A549 (cell line): ENCODE measurements around the gene CTNNA3. TPM values are rescaled to one million over a fixed set of nuclear protein-coding genes. Genes with fewer than 3 reads are reported as not detected.

Source experiments
- ATAC-seq, 2 experiments: fragments of 200-7000 bp in 1 of 2; fragments of >200 bp in 1 of 2; cut with Nextera tagmentation in 1 of 2; cut with Tn5 transposase in 1 of 2; 3 replicates each; pipeline versions ENCODE4 v1.8.0 to v1.9.1; 2018 to 2020; ENCODE audit warnings: mild to moderate bottlenecking in 1 of 2, moderate library complexity in 1 of 2
- CTCF ChIA-PET: fragments of 300-600 bp; sonication (Branson Sonifier 250); formaldehyde crosslinking; extraction: SDS; loops from one replicate; lab custom pipeline; 2021; ENCODE audit warnings: antibody characterized with exemption, inconsistent platforms; lab: Yijun Ruan, JAX
- POLR2A ChIA-PET: fragments of 350-600 bp; formaldehyde crosslinking; extraction: SDS; loops from one replicate; lab custom pipeline; 2021; ENCODE audit warnings: antibody characterized with exemption, inconsistent platforms; lab: Yijun Ruan, JAX
- DNase-seq, 2 experiments: peaks; one replicate each; pipeline versions ENCODE4 v3.0.0 to v3.0.0-alpha.2; 2011 to 2016; ENCODE audit warnings: low read depth in 1 of 2, low spot score in 1 of 2
- FAIRE-seq: peaks from 2 replicates; lab custom pipeline; 2011; peaks lifted over from hg19 to GRCh38; lab: Jason Lieb, UNC
- H3K27ac ChIP-seq, 2 experiments: fragments of >200 bp; sonication (Bioruptor Twin); formaldehyde crosslinking; 3 replicates each; pipeline ENCODE4 v1.5.1; 2016 to 2017
- H3K4me1 ChIP-seq: fragments of >200 bp; sonication (Bioruptor Twin); formaldehyde crosslinking; 3 replicates; pipeline ENCODE4 v1.6.1; 2016
- H3K4me2 ChIP-seq: fragments of >200 bp; sonication (Bioruptor Twin); formaldehyde crosslinking; 3 replicates; pipeline ENCODE4 v1.6.1; 2016
- H3K4me3 ChIP-seq: fragments of >200 bp; sonication (Bioruptor Twin); formaldehyde crosslinking; 3 replicates; pipeline ENCODE4 v1.5.1; 2016
- H3K9me3 ChIP-seq: fragments of >200 bp; sonication (Bioruptor Twin); formaldehyde crosslinking; 3 replicates; pipeline ENCODE4 v1.6.1; 2016
- BHLHE40 ChIP-seq: IDR thresholded peaks from 2 replicates; pipeline ENCODE4 v1.6.1; 2012; ENCODE audit warnings: low read depth, low read length, inconsistent platforms
- CHD2 ChIP-seq: fragments of 150-350 bp; IDR thresholded peaks from 2 replicates; pipeline ENCODE4 v1.6.1; 2014; ENCODE audit warnings: low read length; ENCODE audit not compliant: partially characterized antibody
- EHF ChIP-seq: fragments of 250-450 bp; sonication (Bioruptor Pico); IDR thresholded peaks from 2 replicates; pipeline ENCODE4 v1.5.0; 2020; ENCODE audit warnings: mild to moderate bottlenecking
- ESRRA ChIP-seq: fragments of 150-350 bp; IDR thresholded peaks from 2 replicates; pipeline ENCODE4 v1.6.1; 2014; ENCODE audit warnings: mild to moderate bottlenecking, low read length, borderline replicate concordance
- FOSB ChIP-seq: fragments of 250-450 bp; sonication (Bioruptor Pico); IDR thresholded peaks from 2 replicates; pipeline ENCODE4 v1.5.0; 2020; ENCODE audit warnings: mild to moderate bottlenecking, moderate library complexity
- FOXS1 ChIP-seq: fragments of 250-450 bp; sonication (Bioruptor Pico); IDR thresholded peaks from 2 replicates; pipeline ENCODE4 v1.5.0; 2020; ENCODE audit warnings: mild to moderate bottlenecking, moderate library complexity
- HOXA7 ChIP-seq: fragments of 250-450 bp; sonication (Bioruptor Pico); IDR thresholded peaks from 2 replicates; pipeline ENCODE4 v1.5.0; 2020; ENCODE audit warnings: mild to moderate bottlenecking, moderate library complexity
- NFE2L2 ChIP-seq: fragments of 150-350 bp; conservative IDR thresholded peaks from 2 replicates; pipeline ENCODE4 v1.6.1; 2014; ENCODE audit warnings: low read length
- NPAS2 ChIP-seq: fragments of 250-450 bp; sonication (Bioruptor Pico); IDR thresholded peaks from 2 replicates; pipeline ENCODE4 v1.8.0; 2022; ENCODE audit warnings: mild to moderate bottlenecking, moderate library complexity, borderline replicate concordance
- NR3C1 ChIP-seq: fragments of >200 bp; sonication (Bioruptor Twin); formaldehyde crosslinking; IDR thresholded peaks from 3 replicates; pipeline ENCODE4 v1.6.1; 2017
- POLR2AphosphoS2 ChIP-seq: conservative IDR thresholded peaks from 2 replicates; pipeline ENCODE4 v1.6.1; 2012; ENCODE audit warnings: low read length, improper control_type of control experiment, inconsistent platforms
- RAD21 ChIP-seq, 2 experiments: fragments of >200 bp in 1 of 2; sonication (Bioruptor Twin) in 1 of 2; formaldehyde crosslinking in 1 of 2; IDR thresholded peaks in 1 of 2; conservative IDR thresholded peaks in 1 of 2; 2 replicates in 1 of 2; 3 replicates in 1 of 2; pipeline ENCODE4 v1.6.1; 2012 to 2018; ENCODE audit warnings: inconsistent platforms in 1 of 2
- RARB ChIP-seq: fragments of 250-450 bp; sonication (Bioruptor Pico); IDR thresholded peaks from 2 replicates; pipeline ENCODE4 v1.8.0; 2021; ENCODE audit warnings: mild to moderate bottlenecking, moderate library complexity
- RCOR1 ChIP-seq: fragments of 150-350 bp; IDR thresholded peaks from 2 replicates; pipeline ENCODE4 v1.6.1; 2014; ENCODE audit warnings: antibody characterized with exemption, low read length, low read depth
- RNF2 ChIP-seq: fragments of 200-600 bp; sonication (generic); IDR thresholded peaks from 2 replicates; pipeline ENCODE4 v1.6.1; 2016; ENCODE audit warnings: low read depth, mild to moderate bottlenecking, antibody characterized with exemption, moderate library complexity, borderline replicate concordance
- SMC3 ChIP-seq: fragments of >200 bp; sonication (Bioruptor Twin); formaldehyde crosslinking; IDR thresholded peaks from 3 replicates; pipeline ENCODE4 v1.6.1; 2018; ENCODE audit warnings: inconsistent platforms
- TFCP2L1 ChIP-seq: fragments of 250-450 bp; sonication (Bioruptor Pico); IDR thresholded peaks from 2 replicates; pipeline ENCODE4 v1.5.0; 2021; ENCODE audit warnings: mild to moderate bottlenecking
- TP53 ChIP-seq: fragments of 250-450 bp; sonication (Bioruptor Pico); IDR thresholded peaks from 2 replicates; pipeline ENCODE4 v1.5.0; 2021; ENCODE audit warnings: mild to moderate bottlenecking, moderate library complexity
- ZNF302 ChIP-seq: fragments of 250-450 bp; sonication (Bioruptor Pico); IDR thresholded peaks from 2 replicates; pipeline ENCODE4 v1.9.0; 2021; ENCODE audit warnings: inconsistent platforms, mild to moderate bottlenecking, moderate library complexity
- WGBS: methylation state at CpG from one replicate; pipeline ENCODE4 v1.1.6; 2017; ENCODE audit errors: missing lambda C conversion rate; 5-methylcytosine and 5-hydroxymethylcytosine counted together
- polyA plus RNA-seq, 4 experiments: library from polyadenylated mRNA; depleted of rRNA in 3 of 4; stranded (reverse); fragments of >200 nt; fragmentation: RNase III in 1 of 4; extraction: RNeasy Plus Mini Kit Qiagen cat#74134 plus additional on column Dnase treatment in 1 of 4; gene quantifications; 2 replicates in 3 of 4; 3 replicates in 1 of 4; pipeline ENCODE4 v1.2.3, GENCODE V29; 2011 to 2017
- TF ChIP-seq, protein P1 (sequence below): fragments of >200 bp; sonication (Bioruptor Twin); formaldehyde crosslinking; IDR thresholded peaks from 3 replicates; pipeline ENCODE4 v1.6.1; 2016
- TF ChIP-seq, protein P2 (sequence below): fragments of 450-650 bp; IDR thresholded peaks from 2 replicates; pipeline ENCODE4 v1.6.1; 2014; ENCODE audit warnings: antibody characterized with exemption
- TF ChIP-seq, protein P3 (sequence below): fragments of 200-600 bp; sonication (generic); IDR thresholded peaks from 2 replicates; pipeline ENCODE4 v1.6.1; 2016; ENCODE audit warnings: antibody characterized with exemption, mild to moderate bottlenecking, moderate library complexity
- TF ChIP-seq, protein P4 (sequence below): fragments of 250-450 bp; sonication (Bioruptor Pico); IDR thresholded peaks from 2 replicates; pipeline ENCODE4 v1.5.0; 2020; ENCODE audit warnings: low read depth, mild to moderate bottlenecking, moderate library complexity
- TF ChIP-seq, protein P5 (sequence below): fragments of 150-350 bp; IDR thresholded peaks from 2 replicates; pipeline ENCODE4 v1.6.1; 2014; ENCODE audit warnings: low read depth, mild to moderate bottlenecking, low read length
- TF ChIP-seq, protein P6 (sequence below): fragments of >200 bp; sonication (Bioruptor Twin); formaldehyde crosslinking; IDR thresholded peaks from 2 replicates; pipeline ENCODE4 v1.6.1; 2016

CTNNA3 gene
- polyA plus RNA-seq, 2 of the 4 experiments (the other 2 are of a cell fraction), result not detected

DNA sequence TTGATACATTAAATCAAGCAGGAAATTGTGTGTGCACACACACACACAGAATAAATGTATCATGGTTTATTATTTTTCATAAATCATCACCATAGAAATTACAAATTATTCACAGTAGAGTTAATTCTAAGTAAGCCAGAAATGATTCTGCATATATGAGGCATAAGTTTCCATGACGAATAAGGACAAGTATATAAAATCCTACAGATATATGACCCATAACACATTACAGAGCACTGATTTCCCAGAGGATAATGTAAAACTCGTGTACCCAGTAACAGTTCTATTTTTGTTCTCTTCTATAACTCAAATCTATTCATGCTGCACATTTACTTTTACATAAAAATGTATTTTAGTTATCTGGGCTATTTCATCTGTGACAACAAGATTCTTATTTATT is 600.5 kb downstream of the CTNNA3 start:
- FAIRE-seq (no peak), ATAC-seq (no peak), DNase-seq (no peak)
- CTCF ChIA-PET, result no interaction called here
- POLR2A ChIA-PET, result no interaction called here
- no peak overlapping the region for H3K4me3 ChIP-seq
- no peak overlapping the region for H3K27ac ChIP-seq
- no peaks in the 10 kb centered on the region for H3K4me1 ChIP-seq
- H3K9me3 ChIP-seq, result no peaks in the 10 kb centered on the region
- no peak for TF ChIP-seq HOXA7 (CRISPR knock-in tag)
- WGBS, result 21% methylated on average over 2 of the region's 2 CpGs
- no peak overlapping the region for H3K4me2 ChIP-seq

DNA sequence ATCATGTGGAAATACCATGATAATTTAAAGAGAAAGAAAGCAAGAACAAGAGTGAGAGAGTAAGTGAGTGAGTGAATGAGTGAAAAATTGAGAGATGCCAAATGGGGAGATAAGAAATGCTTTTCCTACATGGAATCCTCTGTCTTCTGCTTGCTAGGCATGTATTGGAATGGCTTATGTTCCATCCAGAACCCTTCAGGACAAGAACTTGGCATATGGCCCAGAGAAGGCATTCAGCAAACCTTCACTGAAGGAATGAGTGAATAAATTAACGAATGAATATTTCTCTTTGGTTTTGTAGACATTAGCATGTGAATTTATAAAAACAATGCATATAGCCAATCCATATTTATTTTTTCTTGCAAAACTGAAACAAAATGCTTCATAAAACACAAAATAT is 608.0 kb downstream of the CTNNA3 start:
- ATAC-seq (no peak), DNase-seq (no peak), FAIRE-seq (no peak)
- Histone ChIP-seq H3K9me3 (no peaks in the 10 kb centered on the region), H3K27ac (no peak overlapping the region), H3K4me1 (no peaks in the 10 kb centered on the region), H3K4me2 (no peak overlapping the region), H3K4me3 (no peak overlapping the region)
- ChIA-PET CTCF (no interaction called here), POLR2A (no interaction called here)
- no peak for TF ChIP-seq HOXA7 (CRISPR knock-in tag)
- TF ChIP-seq, protein P1, sequence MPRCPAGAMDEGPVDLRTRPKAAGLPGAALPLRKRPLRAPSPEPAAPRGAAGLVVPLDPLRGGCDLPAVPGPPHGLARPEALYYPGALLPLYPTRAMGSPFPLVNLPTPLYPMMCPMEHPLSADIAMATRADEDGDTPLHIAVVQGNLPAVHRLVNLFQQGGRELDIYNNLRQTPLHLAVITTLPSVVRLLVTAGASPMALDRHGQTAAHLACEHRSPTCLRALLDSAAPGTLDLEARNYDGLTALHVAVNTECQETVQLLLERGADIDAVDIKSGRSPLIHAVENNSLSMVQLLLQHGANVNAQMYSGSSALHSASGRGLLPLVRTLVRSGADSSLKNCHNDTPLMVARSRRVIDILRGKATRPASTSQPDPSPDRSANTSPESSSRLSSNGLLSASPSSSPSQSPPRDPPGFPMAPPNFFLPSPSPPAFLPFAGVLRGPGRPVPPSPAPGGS, result no peak
- no peak for TF ChIP-seq ESRRA
- TF ChIP-seq TFCP2L1 (CRISPR knock-in tag), result no peak
- no peak for TF ChIP-seq RAD21 (conservative IDR thresholded peaks at IDR 0.05 in 1 of 2, IDR thresholded peaks at IDR 0.05 in 1 of 2)
- no peak for TF ChIP-seq ZNF302
- TF ChIP-seq TP53 (CRISPR knock-in tag), result no peak
- no peak for TF ChIP-seq NR3C1
- TF ChIP-seq EHF (CRISPR knock-in tag), result no peak
- TF ChIP-seq BHLHE40, result no peak
- no peak for TF ChIP-seq FOXS1 (CRISPR knock-in tag)
- TF ChIP-seq, protein P2, sequence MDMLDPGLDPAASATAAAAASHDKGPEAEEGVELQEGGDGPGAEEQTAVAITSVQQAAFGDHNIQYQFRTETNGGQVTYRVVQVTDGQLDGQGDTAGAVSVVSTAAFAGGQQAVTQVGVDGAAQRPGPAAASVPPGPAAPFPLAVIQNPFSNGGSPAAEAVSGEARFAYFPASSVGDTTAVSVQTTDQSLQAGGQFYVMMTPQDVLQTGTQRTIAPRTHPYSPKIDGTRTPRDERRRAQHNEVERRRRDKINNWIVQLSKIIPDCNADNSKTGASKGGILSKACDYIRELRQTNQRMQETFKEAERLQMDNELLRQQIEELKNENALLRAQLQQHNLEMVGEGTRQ, result no peak
- TF ChIP-seq, protein P3, sequence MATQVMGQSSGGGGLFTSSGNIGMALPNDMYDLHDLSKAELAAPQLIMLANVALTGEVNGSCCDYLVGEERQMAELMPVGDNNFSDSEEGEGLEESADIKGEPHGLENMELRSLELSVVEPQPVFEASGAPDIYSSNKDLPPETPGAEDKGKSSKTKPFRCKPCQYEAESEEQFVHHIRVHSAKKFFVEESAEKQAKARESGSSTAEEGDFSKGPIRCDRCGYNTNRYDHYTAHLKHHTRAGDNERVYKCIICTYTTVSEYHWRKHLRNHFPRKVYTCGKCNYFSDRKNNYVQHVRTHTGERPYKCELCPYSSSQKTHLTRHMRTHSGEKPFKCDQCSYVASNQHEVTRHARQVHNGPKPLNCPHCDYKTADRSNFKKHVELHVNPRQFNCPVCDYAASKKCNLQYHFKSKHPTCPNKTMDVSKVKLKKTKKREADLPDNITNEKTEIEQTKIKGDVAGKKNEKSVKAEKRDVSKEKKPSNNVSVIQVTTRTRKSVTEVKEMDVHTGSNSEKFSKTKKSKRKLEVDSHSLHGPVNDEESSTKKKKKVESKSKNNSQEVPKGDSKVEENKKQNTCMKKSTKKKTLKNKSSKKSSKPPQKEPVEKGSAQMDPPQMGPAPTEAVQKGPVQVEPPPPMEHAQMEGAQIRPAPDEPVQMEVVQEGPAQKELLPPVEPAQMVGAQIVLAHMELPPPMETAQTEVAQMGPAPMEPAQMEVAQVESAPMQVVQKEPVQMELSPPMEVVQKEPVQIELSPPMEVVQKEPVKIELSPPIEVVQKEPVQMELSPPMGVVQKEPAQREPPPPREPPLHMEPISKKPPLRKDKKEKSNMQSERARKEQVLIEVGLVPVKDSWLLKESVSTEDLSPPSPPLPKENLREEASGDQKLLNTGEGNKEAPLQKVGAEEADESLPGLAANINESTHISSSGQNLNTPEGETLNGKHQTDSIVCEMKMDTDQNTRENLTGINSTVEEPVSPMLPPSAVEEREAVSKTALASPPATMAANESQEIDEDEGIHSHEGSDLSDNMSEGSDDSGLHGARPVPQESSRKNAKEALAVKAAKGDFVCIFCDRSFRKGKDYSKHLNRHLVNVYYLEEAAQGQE, result no peak
- 0% methylated on average over 1 of the region's 1 CpG for WGBS

DNA sequence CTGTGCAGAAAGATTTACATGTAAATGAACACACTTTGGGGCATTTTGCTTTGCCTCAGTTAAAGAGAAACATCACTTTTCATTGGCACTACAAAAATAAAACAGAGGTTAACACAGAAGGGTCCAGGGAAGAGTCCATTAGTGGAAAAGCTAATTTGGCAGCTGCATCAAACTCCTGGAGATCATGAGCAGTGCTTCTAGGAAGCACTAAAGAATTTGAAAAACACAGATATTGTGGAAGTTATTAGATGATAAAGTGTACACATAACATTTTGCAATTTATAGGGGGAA is 608.9 kb downstream of the CTNNA3 start:
- H3K4me1 ChIP-seq, result no peaks in the 10 kb centered on the region
- no peak overlapping the region for H3K27ac ChIP-seq
- no peak overlapping the region for H3K4me2 ChIP-seq
- DNase-seq (no peak), FAIRE-seq (no peak), ATAC-seq (no peak)
- no peaks in the 10 kb centered on the region for H3K9me3 ChIP-seq
- POLR2A ChIA-PET, result no interaction called here
- CTCF ChIA-PET, result no interaction called here
- H3K4me3 ChIP-seq, result no peak overlapping the region
- no peak for TF ChIP-seq HOXA7 (CRISPR knock-in tag)
- TF ChIP-seq, protein P2, result no peak
- TF ChIP-seq NFE2L2, result no peak
- TF ChIP-seq, protein P4, sequence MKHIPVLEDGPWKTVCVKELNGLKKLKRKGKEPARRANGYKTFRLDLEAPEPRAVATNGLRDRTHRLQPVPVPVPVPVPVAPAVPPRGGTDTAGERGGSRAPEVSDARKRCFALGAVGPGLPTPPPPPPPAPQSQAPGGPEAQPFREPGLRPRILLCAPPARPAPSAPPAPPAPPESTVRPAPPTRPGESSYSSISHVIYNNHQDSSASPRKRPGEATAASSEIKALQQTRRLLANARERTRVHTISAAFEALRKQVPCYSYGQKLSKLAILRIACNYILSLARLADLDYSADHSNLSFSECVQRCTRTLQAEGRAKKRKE (CRISPR knock-in tag), result no peak
- no peak for TF ChIP-seq POLR2AphosphoS2
- no peak for TF ChIP-seq ESRRA
- no peak for TF ChIP-seq NPAS2 (CRISPR knock-in tag)
- TF ChIP-seq, protein P5, sequence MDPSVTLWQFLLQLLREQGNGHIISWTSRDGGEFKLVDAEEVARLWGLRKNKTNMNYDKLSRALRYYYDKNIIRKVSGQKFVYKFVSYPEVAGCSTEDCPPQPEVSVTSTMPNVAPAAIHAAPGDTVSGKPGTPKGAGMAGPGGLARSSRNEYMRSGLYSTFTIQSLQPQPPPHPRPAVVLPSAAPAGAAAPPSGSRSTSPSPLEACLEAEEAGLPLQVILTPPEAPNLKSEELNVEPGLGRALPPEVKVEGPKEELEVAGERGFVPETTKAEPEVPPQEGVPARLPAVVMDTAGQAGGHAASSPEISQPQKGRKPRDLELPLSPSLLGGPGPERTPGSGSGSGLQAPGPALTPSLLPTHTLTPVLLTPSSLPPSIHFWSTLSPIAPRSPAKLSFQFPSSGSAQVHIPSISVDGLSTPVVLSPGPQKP, result no peak
- no peak for TF ChIP-seq FOSB (CRISPR knock-in tag)
- no peak for TF ChIP-seq RNF2
- no peak for TF ChIP-seq RAD21 (conservative IDR thresholded peaks at IDR 0.05 in 1 of 2, IDR thresholded peaks at IDR 0.05 in 1 of 2)
- TF ChIP-seq RCOR1, result no peak
- TF ChIP-seq SMC3, result no peak
- TF ChIP-seq CHD2, result no peak
- TF ChIP-seq BHLHE40, result no peak
- TF ChIP-seq, protein P6, sequence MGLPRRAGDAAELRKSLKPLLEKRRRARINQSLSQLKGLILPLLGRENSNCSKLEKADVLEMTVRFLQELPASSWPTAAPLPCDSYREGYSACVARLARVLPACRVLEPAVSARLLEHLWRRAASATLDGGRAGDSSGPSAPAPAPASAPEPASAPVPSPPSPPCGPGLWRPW, result no peak
- no peak for TF ChIP-seq RARB (CRISPR knock-in tag)
